Tibial nerve (tissue), 4 donors: ENCODE measurements around the gene ANO4. TPM values are rescaled to one million over a fixed set of nuclear protein-coding genes. Genes with fewer than 3 reads are reported as not detected.
"Not testable (repeated sequence)": the region's sequence is repeated elsewhere in the genome, so short reads cannot be mapped to it uniquely, and the experiment has no call there.

Experiments used
- DNase-seq, 2 donors: peaks; one replicate each; pipeline ENCODE4 v3.0.0-alpha.2; 2019; ENCODE audit warnings: low spot score in 2 of 2
- H3K27ac ChIP-seq, 4 donors: fragments of 200-600 bp; sonication (generic) in 3 of 4; one replicate each; pipeline ENCODE4 v1.5.1; 2017 to 2019; ENCODE audit warnings: mild to moderate bottlenecking in 1 of 4
- H3K27me3 ChIP-seq, 2 donors: fragments of 200-600 bp; sonication (generic) in 1 of 2; one replicate each; pipeline versions ENCODE4 v1.5.1 to v1.6.0; 2017 to 2019
- H3K36me3 ChIP-seq, 3 donors: fragments of 200-600 bp; sonication (generic); one replicate each; pipeline ENCODE4 v1.5.1; 2018 to 2019
- H3K4me1 ChIP-seq, 4 donors: fragments of 200-600 bp; sonication (generic) in 3 of 4; one replicate each; pipeline ENCODE4 v1.5.1; 2017 to 2019
- H3K4me3 ChIP-seq, 4 donors: fragments of 200-600 bp; sonication (generic) in 3 of 4; one replicate each; pipeline ENCODE4 v1.5.1; 2017 to 2019; ENCODE audit warnings: mild to moderate bottlenecking in 1 of 4, moderate library complexity in 1 of 4
- H3K9me3 ChIP-seq, 4 donors: fragments of 200-600 bp; sonication (generic) in 3 of 4; one replicate each; pipeline ENCODE4 v1.5.1; 2017 to 2019
- EP300 ChIP-seq, 2 donors: sonication (generic); formaldehyde crosslinking; IDR thresholded peaks; one replicate each; pipeline ENCODE4 v1.6.1; 2017; ENCODE audit warnings: antibody characterized with exemption in 2 of 2, mild to moderate bottlenecking in 1 of 2
- POLR2A ChIP-seq, 2 donors: fragments of 450-650 bp; IDR thresholded peaks; one replicate each; pipeline ENCODE4 v1.6.1; 2017; ENCODE audit warnings: antibody characterized with exemption in 2 of 2, mild to moderate bottlenecking in 2 of 2, moderate library complexity in 2 of 2
- WGBS, 2 donors: methylation state at CpG; one replicate each; pipeline ENCODE4 v1.1.5; 2018; 5-methylcytosine and 5-hydroxymethylcytosine counted together
- total RNA-seq, 4 donors: library from RNA; depleted of rRNA; stranded (reverse); fragments of >200 nt; gene quantifications; one replicate each; pipeline ENCODE4 v1.1.0, GENCODE V29; 2016
- TF ChIP-seq, protein P1 (sequence below), 5 experiments: fragments of 200-600 bp in 3 of 5; fragments of 450-650 bp in 2 of 5; sonication (generic) in 3 of 5; IDR thresholded peaks; one replicate each; pipeline ENCODE4 v1.5.1; 2016 to 2019; ENCODE audit warnings: antibody characterized with exemption in 5 of 5, mild to moderate bottlenecking in 3 of 5, moderate library complexity in 2 of 5

Gene ANO4
- total RNA-seq, 4 donors from 2014 or later: 0.63 to 3.9 (median 1.3) TPM; not detected in 1

DNA sequence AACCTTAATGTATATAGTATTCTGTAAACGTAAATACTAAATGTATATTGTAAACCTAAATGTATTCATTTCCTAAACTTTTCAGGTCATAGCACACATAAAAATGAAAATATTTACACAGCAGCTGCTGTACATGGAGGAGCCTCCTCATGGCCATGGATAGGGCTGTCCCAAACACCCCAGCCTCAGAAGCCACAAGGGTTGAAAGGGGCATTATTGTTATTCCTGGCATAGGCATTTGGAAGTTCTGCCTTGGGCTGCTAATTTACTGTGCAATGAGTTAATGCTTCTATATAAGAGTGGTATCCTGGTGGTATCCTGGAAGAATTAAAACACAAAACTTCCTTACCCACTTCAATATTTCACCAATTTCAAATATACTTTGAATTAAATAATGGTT is 256.1 kb downstream of the ANO4 start:
- DNase-seq: no peak
- TF ChIP-seq, protein P1, sequence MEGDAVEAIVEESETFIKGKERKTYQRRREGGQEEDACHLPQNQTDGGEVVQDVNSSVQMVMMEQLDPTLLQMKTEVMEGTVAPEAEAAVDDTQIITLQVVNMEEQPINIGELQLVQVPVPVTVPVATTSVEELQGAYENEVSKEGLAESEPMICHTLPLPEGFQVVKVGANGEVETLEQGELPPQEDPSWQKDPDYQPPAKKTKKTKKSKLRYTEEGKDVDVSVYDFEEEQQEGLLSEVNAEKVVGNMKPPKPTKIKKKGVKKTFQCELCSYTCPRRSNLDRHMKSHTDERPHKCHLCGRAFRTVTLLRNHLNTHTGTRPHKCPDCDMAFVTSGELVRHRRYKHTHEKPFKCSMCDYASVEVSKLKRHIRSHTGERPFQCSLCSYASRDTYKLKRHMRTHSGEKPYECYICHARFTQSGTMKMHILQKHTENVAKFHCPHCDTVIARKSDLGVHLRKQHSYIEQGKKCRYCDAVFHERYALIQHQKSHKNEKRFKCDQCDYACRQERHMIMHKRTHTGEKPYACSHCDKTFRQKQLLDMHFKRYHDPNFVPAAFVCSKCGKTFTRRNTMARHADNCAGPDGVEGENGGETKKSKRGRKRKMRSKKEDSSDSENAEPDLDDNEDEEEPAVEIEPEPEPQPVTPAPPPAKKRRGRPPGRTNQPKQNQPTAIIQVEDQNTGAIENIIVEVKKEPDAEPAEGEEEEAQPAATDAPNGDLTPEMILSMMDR (IDR thresholded peaks at IDR 0.05): no peak
- TF ChIP-seq POLR2A (IDR thresholded peaks at IDR 0.05) (no peak), EP300 (IDR thresholded peaks at IDR 0.05) (no peak)
- WGBS, 2 donors: 0 to 3% methylated on average over 1 of the region's 1 CpG
- no peak overlapping the region for H3K4me3 ChIP-seq
- H3K4me1 ChIP-seq: peaks cover 0 to 10% (median 0%) of the 10 kb centered on the region in 4 donors
- no peaks in the 10 kb centered on the region for H3K27me3 ChIP-seq
- H3K9me3 ChIP-seq: no peaks in the 10 kb centered on the region
- H3K27ac ChIP-seq: no peak overlapping the region
- H3K36me3 ChIP-seq: no peaks in the 10 kb centered on the region

DNA sequence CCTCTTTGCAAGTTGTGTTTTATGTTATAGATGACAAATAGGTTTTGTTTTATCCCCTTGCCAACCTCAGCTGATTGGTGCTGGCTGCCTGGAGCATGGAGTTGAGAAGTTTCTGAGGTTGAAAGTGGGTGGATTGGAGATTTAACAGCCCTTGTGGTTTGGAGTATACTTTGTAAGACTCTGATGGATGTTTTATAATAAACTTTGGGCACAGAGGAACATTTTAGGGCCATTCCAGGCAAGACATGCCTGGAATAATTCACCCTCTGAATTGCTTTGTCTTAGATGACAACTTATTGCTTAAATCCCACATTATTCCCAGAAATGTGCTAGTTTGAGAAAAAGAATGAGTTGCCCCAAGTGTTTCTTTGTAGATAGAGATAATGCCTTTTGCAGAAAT is 256.6 kb downstream of the ANO4 start:
- Histone ChIP-seq H3K9me3 (no peaks in the 10 kb centered on the region), H3K4me1 (peaks cover 0 to 10% (median 0%) of the 10 kb centered on the region in 4 donors), H3K4me3 (no peak overlapping the region), H3K27me3 (no peaks in the 10 kb centered on the region), H3K36me3 (no peaks in the 10 kb centered on the region), H3K27ac (no peak overlapping the region)
- no peak for DNase-seq
- TF ChIP-seq EP300 (IDR thresholded peaks at IDR 0.05) (no peak), POLR2A (IDR thresholded peaks at IDR 0.05) (no peak)
- TF ChIP-seq, protein P1 (IDR thresholded peaks at IDR 0.05): no peak

DNA sequence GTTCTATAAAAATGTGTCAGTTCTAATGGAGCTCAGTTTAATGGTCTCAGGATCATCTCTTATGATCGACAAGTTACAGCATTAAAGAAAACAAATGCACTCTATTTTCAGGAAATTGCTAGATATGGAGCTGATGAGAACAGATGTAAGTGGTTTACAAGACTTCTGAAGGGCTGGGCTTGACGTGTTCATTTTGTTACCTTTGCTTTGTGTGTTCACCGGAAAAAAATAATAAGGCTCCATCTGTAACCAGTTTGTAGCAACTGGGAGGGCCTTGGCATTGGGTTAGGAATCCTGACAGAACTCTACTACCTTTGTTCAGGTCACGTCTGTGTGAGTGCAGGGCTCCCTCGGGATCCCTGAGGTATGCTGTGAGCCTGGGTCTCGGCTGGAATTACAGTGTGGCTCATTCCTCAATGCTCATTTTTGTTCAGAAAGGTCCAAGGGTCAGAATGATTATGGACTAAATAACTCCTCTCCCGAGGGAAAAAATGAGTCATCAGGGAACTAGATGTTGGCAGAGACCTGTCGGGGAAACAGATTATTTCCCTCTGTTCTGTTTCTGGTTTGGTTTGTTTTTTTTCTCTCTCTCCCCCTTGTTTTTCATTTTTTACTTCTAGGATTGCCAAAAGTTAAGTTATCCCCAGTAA is 257.4 kb downstream of the ANO4 start:
- peaks cover 0 to 10% (median 0%) of the 10 kb centered on the region in 4 donors for H3K4me1 ChIP-seq
- H3K36me3 ChIP-seq: no peaks in the 10 kb centered on the region
- no peak overlapping the region for H3K27ac ChIP-seq
- TF ChIP-seq EP300 (IDR thresholded peaks at IDR 0.05) (no peak), POLR2A (IDR thresholded peaks at IDR 0.05) (no peak)
- TF ChIP-seq, protein P1 (IDR thresholded peaks at IDR 0.05): no peak
- WGBS, 2 donors: 22 to 24% methylated on average over 8 of the region's 8 CpGs
- no peak for DNase-seq
- H3K4me3 ChIP-seq: no peak overlapping the region
- no peaks in the 10 kb centered on the region for H3K9me3 ChIP-seq
- no peaks in the 10 kb centered on the region for H3K27me3 ChIP-seq

DNA sequence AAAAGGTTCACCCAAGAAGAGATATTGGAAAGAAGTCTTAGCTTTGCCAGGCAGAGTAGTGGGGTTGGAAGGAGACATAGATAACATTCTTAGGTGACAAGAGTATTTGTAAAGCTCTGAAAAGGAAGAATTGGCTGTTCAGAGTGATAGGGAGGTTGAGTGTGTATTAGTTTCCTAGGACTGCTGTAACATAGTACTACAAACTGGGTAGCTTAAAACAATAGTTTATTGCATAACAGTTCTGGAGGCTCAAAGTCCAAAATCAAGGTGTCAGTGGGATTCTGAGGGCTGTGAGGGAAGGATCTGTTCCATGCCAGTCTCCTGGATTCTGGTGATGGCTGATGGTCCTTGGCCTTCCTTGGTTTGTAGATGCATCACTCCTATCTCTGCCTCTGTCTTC is 258.6 kb downstream of the ANO4 start:
- TF ChIP-seq EP300 (IDR thresholded peaks at IDR 0.05) (no peak), POLR2A (IDR thresholded peaks at IDR 0.05) (no peak)
- TF ChIP-seq, protein P1 (IDR thresholded peaks at IDR 0.05): no peak
- Histone ChIP-seq H3K4me3 (no peak overlapping the region), H3K4me1 (peaks cover 0 to 10% (median 0%) of the 10 kb centered on the region in 4 donors), H3K36me3 (no peaks in the 10 kb centered on the region), H3K27me3 (no peaks in the 10 kb centered on the region), H3K9me3 (no peaks in the 10 kb centered on the region), H3K27ac (no peak overlapping the region)
- no peak for DNase-seq

DNA sequence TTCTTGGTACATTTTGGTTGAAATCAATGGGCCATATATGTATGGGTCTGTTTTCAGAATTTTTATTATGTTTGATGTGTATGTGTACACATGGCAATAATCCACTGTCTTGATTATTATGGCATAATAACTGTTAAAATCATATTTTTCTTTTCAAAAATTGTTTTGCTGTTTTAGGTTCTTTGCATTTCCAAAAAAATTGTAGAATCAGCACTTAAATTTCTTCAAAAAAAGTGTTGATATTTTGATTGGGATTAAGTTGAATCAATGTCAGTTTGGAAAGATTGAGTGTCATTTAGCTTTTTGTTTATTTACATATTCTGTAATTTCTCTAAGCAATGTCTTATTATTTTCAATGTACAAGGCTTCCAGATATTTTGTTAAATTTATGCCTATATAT is 261.4 kb downstream of the ANO4 start:
- Histone ChIP-seq H3K27me3 (no peaks in the 10 kb centered on the region), H3K4me3 (no peak overlapping the region), H3K4me1 (peaks cover 0 to 10% (median 0%) of the 10 kb centered on the region in 4 donors), H3K9me3 (no peaks in the 10 kb centered on the region), H3K27ac (no peak overlapping the region), H3K36me3 (no peaks in the 10 kb centered on the region)
- no peak for DNase-seq
- TF ChIP-seq, protein P1 (IDR thresholded peaks at IDR 0.05): no peak
- TF ChIP-seq EP300 (IDR thresholded peaks at IDR 0.05) (no peak), POLR2A (IDR thresholded peaks at IDR 0.05) (no peak)

DNA sequence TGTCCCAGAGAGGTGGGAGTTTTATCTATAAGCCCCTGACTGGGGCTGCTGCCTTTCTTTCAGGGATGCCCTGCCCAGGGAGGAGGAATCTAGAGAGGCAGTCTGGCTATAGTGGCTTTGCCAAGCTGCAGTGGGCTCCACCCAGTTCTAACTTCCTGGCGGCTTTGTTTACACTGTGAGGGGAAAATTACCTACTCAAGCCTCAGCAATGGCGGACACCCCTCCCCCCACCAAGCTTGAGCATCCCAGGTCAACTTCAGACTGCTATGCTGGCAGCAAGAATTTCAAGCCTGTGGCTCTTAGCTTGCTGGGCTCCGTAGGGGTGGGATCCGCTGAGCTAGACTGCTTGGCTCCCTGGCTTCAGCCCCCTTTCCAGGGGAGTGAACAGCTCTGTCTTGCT is 267.9 kb downstream of the ANO4 start:
- 78 to 94% methylated on average over 4 of the region's 4 CpGs for WGBS, 2 donors
- not testable (repeated sequence) for H3K27me3 ChIP-seq

More for the DNA sequence above, 267.9 kb downstream of the ANO4 start:
- H3K4me3 ChIP-seq, H3K36me3 ChIP-seq, H3K27ac ChIP-seq, H3K4me1 ChIP-seq, DNase-seq: not testable (repeated sequence)
- H3K9me3 ChIP-seq: peaks cover 0 to 11% (median 0%) of the 10 kb centered on the region in 4 donors
